Lower leg skin (tissue), 4 donors: Measurements from ENCODE around the gene EEF1AKMT4. TPM values are rescaled to one million over a fixed set of nuclear protein-coding genes. Genes with fewer than 3 reads are reported as not detected.

ENCODE experiments used
- DNase-seq, 2 donors: peaks; one replicate each; pipeline ENCODE4 v3.0.0-alpha.2; 2019; ENCODE audit warnings: low spot score in 2 of 2
- H3K4me3 ChIP-seq: fragments of 200-600 bp; sonication (generic); 2 replicates; pipeline ENCODE4 v1.5.1; 2017; ENCODE audit warnings: mild to moderate bottlenecking, low read depth; ENCODE audit not compliant: poor library complexity, severe bottlenecking
- POLR2A ChIP-seq, 2 donors: fragments of 450-650 bp; IDR thresholded peaks; one replicate each; pipeline ENCODE4 v1.6.1; 2016 to 2017; ENCODE audit warnings: antibody characterized with exemption in 2 of 2, mild to moderate bottlenecking in 1 of 2, moderate library complexity in 1 of 2
- WGBS, 2 donors: methylation state at CpG; one replicate each; pipeline ENCODE4 v1.1.5; 2018; 5-methylcytosine and 5-hydroxymethylcytosine counted together
- intact Hi-C: fragments of 100-400 bp; cut with DNase I; formaldehyde crosslinking; loops from one replicate; pipeline ENCODE4 v1.15.0; 2023; ENCODE audit warnings: low total_unique reads
- total RNA-seq, 4 donors: library from RNA; depleted of rRNA; stranded (reverse); fragments of >200 nt; gene quantifications; one replicate each; pipeline ENCODE4 v1.1.0, GENCODE V29; 2016
- TF ChIP-seq, protein P1 (sequence below), 3 donors: fragments of 450-650 bp; IDR thresholded peaks; one replicate each; pipeline ENCODE4 v1.5.1; 2016; ENCODE audit warnings: antibody characterized with exemption in 3 of 3, mild to moderate bottlenecking in 3 of 3, moderate library complexity in 2 of 3

The EEF1AKMT4 gene
- total RNA-seq, 4 donors from 2014 or later = 4.3 to 7.7 (median 6.1) TPM

DNA sequence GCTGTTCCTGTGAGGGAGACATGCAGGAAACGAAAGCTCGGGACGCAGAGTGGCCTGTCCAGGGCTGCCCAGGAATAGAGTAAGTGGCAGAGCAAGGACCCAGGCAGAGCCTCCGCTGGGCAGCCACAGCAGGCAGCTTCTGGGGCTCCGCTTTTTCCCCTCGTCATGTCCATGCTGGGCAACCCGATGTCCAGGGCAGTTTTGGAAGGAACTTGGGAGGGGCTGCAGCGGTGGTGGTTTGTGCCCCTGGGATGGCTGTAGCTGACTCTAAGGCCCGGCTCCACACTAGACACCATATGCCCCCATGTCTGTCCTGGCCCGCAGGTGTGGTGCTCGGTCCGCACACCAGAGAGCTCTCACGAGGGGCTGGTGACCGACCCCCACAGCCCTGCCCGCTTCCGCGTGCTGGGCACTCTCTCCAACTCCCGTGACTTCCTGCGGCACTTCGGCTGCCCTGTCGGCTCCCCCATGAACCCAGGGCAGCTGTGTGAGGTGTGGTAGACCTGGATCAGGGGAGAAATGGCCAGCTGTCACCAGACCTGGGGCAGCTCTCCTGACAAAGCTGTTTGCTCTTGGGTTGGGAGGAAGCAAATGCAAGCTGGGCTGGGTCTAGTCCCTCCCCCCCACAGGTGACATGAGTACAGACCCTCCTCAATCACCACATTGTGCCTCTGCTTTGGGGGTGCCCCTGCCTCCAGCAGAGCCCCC is 42.4 kb downstream of the EEF1AKMT4 start:
- intact Hi-C loops = no loop called here
- WGBS, 2 donors = 93 to 95% methylated on average over 15 to 21 of the region's 21 CpGs
- no peak overlapping the region for H3K4me3 ChIP-seq
- TF ChIP-seq POLR2A (IDR thresholded peaks at IDR 0.05) = no peak
- TF ChIP-seq, protein P1, sequence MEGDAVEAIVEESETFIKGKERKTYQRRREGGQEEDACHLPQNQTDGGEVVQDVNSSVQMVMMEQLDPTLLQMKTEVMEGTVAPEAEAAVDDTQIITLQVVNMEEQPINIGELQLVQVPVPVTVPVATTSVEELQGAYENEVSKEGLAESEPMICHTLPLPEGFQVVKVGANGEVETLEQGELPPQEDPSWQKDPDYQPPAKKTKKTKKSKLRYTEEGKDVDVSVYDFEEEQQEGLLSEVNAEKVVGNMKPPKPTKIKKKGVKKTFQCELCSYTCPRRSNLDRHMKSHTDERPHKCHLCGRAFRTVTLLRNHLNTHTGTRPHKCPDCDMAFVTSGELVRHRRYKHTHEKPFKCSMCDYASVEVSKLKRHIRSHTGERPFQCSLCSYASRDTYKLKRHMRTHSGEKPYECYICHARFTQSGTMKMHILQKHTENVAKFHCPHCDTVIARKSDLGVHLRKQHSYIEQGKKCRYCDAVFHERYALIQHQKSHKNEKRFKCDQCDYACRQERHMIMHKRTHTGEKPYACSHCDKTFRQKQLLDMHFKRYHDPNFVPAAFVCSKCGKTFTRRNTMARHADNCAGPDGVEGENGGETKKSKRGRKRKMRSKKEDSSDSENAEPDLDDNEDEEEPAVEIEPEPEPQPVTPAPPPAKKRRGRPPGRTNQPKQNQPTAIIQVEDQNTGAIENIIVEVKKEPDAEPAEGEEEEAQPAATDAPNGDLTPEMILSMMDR (IDR thresholded peaks at IDR 0.05) = no peak
- DNase-seq = no peak

DNA sequence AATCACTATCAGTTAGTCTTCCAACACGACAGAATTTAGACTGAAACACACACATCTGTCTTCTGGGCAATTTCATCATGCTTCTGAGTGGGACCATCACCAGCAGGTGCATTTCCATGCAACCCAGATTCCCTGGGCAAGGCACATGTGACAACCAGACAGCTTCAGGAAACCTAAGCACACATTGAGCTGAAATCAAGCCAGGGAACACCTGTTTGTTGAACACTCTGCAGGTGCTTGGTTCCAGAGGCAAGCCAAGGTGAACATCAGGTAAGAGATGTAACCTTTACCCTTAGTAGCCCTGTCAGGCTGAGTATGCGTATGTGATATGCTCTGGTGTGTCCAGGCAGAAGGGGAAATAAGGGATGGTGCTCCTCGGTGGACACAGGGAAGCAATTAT is 46.3 kb downstream of the EEF1AKMT4 start:
- intact Hi-C loops = no loop called here
- H3K4me3 ChIP-seq = no peak overlapping the region
- DNase-seq = no peak
- TF ChIP-seq, protein P1 (IDR thresholded peaks at IDR 0.05) = no peak
- TF ChIP-seq POLR2A (IDR thresholded peaks at IDR 0.05) = no peak
- 67 to 70% methylated on average over 3 of the region's 3 CpGs for WGBS, 2 donors

DNA sequence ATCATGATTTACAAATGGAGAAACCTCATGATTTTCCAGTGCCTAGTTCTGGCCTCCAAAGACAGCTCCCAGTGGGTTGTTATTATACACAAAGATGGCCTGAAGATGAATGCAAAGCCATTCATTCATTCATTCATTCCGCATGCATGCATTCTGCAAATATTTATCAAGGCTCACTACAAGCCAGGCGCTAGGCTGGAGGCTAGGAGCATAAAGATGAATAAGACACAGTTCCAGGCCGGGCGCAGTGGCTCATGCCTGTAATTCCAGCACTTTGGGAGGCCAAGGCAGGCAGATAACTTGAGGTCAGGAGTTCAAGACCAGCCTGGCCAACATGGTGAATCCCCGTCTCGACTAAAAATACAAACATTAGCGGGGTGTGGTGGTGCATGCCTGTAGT is 47.1 kb downstream of the EEF1AKMT4 start:
- no peak overlapping the region for H3K4me3 ChIP-seq
- WGBS, 2 donors = 75 to 81% methylated on average over 7 of the region's 7 CpGs
- TF ChIP-seq, protein P1 (IDR thresholded peaks at IDR 0.05) = no peak
- no peak for DNase-seq
- intact Hi-C loops = no loop called here

DNA sequence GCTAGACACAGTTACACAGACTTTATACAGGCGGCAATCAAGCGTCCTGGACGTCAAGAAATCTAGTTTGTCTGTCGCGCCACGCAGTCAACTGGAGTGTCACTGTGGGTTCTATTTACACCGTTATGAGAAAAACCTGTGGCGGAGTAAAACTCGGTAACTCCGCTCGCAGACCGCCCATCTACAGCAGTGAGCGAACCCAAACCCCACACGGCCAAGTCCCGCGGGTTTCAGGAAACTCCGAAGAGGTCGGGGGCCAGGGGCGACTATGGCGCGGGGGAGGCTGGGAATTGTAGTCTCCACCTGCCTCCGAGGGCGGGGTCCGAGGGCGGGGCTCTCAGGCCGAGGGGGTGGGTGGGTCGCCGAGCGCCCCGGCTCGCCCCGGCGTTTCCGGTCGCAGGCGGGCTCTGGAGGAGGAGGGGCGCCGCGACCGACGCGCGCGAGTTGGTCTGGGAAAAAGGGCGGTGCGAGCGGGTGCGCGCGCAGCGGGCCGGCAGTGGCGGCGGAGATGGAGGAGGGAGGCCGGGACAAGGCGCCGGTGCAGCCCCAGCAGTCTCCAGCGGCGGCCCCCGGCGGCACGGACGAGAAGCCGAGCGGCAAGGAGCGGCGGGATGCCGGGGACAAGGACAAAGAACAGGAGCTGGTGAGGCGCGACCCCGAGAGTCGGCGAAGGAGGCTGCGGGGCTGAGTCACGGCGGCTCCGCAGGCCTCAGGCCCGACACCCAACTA is 49.5 kb downstream of the EEF1AKMT4 start, which contains the start of gene PSMD2:
Gene PSMD2, plus strand, starts transcription at position 483 of the 729 bp plus-strand sequence. Its CDS starts 26 bp downstream, at position 509.
- DNase-seq = peak; percentile 96 to 100
- intact Hi-C loops = no loop called here
- peak within 1 kb of the TSS; percentile 54 for H3K4me3 ChIP-seq
- no peak for TF ChIP-seq POLR2A (IDR thresholded peaks at IDR 0.05)
- TF ChIP-seq, protein P1 (IDR thresholded peaks at IDR 0.05) = no peak
- 0% methylated on average over 38 to 77 of the region's 78 CpGs for WGBS, 2 donors

DNA sequence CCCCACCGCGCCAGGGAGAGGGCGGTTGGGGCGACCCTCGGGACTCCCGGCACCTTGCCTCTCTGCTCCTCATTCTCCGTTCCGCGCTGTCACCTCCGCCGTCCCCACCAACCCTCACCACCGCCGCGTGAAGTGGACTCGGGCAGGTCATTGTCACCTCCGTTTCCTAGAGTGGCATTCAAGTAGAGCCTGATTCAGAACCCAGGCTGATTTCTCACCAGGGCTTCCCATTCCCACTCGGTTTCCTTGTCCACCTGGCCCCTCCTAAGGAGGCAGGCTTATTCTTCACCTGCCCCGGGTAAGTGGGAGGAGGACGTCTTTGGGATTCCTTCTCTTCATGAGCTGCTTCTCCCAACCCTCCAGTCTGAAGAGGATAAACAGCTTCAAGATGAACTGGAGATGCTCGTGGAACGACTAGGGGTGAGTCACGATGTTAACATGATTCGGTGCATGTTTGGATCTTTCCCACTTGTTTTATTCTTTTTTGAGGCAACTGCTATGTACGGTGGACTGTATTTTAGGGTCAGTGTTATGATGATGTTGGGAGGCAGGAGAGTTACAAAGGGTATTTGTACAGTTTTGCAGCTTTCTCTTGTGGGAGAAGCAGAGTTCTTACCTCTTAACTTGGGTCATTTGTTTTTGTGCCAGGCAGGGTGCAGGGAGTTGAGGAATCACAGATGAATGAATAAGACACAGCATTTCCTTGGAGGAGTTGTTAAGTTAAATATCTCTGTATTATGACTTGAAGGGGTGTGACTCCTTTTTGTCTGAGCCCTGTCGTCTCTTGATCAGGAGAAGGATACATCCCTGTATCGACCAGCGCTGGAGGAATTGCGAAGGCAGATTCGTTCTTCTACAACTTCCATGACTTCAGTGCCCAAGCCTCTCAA is 50.3 kb downstream of the EEF1AKMT4 start:
- peak overlapping the region; percentile 54 for H3K4me3 ChIP-seq
- TF ChIP-seq, protein P1 (IDR thresholded peaks at IDR 0.05) = no peak
- no peak for TF ChIP-seq POLR2A (IDR thresholded peaks at IDR 0.05)
- intact Hi-C loops = loop anchor here (10.0 kb wide), 1 partner anchor 55 kb away; no protein-coding TSS in a partner anchor
- DNase-seq = no peak
- 15 to 23% methylated on average over 21 to 29 of the region's 29 CpGs for WGBS, 2 donors
